Measurements from ENCODE around the gene MYOF.

The MYOF gene

DNA sequence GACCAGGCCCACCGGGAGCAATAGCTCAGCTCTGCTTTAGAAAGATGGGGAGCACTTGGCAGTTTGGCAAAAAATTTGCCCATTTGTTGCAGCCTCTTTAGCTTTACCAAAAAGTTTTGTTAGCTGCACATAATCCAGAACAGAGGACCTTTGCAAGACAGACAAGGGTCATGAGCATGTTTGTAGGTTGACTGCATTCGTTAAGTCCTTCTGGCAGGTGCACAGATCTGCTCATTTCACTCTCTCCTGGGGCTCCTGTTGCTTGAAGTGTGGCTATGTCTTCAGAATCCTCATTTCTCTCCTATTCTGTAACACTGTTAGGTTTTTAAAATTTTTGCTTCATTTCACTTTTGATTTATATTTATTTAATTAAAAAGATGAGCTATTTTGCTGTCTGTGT lies 96.8 kb downstream of the MYOF start:
- no peak for TF ChIP-seq GATA3 (IDR thresholded peaks at IDR 0.05; ENCODE audit: low read depth, low read length)
- TF ChIP-seq GATA2 (IDR thresholded peaks at IDR 0.05; ENCODE audit: low read depth, low read length) = no peak

DNA sequence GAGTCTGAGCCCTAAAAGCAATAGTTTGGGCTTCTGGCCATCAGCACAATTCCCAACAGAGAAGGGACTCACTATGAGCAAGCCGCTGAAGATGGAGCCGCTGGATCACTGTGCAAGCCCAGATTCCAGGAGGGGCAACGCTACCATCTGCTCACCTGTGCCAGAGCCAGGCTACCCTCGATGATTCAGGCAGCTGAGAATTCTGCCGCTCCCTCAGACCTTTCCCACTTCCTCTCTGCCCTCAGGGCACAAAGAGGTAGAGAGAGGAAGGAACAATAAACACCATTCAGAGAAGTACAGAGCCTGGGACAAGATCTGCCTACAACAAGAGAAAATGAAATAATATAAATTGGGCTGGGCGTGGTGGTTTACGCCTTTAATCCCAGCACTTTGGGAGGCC lies 98.1 kb downstream of the MYOF start:
- TF ChIP-seq GATA2 (IDR thresholded peaks at IDR 0.05; ENCODE audit: low read depth, low read length) (no peak), GATA3 (IDR thresholded peaks at IDR 0.05; ENCODE audit: low read depth, low read length) (no peak)

DNA sequence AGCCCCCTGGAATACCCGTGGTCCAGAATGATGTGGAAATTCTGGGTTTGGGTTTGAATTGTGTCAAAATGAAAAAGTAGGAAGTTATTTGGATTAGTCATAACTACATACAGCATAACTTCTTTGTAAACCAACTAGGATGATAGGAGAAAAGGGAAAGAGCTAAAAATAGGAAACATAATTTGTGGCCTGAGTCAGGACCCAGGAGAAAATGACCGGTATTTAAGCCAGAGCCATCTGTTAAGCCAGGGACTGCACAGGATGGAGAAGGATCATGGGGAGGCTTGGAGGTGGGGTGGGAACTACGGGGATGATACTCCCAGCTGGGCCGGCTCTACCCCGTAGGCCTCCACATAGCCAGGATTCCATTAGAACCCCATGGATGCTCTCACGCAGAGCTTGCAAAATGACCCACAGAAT lies 98.6 kb downstream of the MYOF start:
- TF ChIP-seq GATA3 (IDR thresholded peaks at IDR 0.05; ENCODE audit: low read depth, low read length) (no peak), GATA2 (IDR thresholded peaks at IDR 0.05; ENCODE audit: low read depth, low read length) (no peak)

DNA sequence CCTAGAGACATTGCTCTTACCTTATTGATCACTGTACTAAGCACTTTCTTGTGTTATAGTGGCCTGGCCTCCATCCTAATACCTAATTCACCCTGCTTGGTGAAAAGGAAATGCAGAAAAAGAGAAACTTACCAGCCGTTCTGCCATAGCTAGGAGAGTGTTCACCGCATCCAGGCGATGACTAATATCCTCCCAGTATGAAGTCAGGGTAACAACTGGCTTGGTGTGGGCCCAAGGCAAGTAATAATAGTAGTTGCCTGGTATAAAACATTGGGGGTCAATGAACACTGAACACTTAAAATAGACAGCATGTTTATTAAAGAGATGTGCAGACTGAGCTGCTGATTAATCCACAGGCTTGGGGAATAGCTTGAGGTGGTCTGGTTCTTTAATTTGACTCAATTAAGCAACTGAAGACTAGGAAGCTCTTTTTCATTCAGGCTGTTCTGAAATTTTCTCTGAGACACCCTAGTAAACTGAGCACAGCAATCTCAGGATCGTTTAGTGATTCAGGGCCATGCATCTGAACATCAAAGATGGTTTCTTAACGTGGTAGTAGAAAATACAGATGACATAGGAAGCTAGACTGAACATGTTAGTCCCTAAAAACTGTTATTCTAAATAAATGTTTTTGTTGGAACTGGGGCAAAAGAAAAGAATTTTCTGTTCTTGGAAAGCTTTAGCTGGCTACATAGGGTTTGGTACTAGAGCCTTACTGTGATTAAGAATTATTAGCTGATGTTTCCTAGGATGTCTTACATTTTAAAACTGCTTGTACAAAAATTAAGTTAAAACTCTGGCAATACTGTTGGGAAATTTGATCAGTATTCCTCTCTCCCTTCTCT lies 102.2 kb downstream of the MYOF start:
- TF ChIP-seq GATA2 (IDR thresholded peaks at IDR 0.05; ENCODE audit: low read depth, low read length) (no peak), GATA3 (IDR thresholded peaks at IDR 0.05; ENCODE audit: low read depth, low read length) (no peak)

DNA sequence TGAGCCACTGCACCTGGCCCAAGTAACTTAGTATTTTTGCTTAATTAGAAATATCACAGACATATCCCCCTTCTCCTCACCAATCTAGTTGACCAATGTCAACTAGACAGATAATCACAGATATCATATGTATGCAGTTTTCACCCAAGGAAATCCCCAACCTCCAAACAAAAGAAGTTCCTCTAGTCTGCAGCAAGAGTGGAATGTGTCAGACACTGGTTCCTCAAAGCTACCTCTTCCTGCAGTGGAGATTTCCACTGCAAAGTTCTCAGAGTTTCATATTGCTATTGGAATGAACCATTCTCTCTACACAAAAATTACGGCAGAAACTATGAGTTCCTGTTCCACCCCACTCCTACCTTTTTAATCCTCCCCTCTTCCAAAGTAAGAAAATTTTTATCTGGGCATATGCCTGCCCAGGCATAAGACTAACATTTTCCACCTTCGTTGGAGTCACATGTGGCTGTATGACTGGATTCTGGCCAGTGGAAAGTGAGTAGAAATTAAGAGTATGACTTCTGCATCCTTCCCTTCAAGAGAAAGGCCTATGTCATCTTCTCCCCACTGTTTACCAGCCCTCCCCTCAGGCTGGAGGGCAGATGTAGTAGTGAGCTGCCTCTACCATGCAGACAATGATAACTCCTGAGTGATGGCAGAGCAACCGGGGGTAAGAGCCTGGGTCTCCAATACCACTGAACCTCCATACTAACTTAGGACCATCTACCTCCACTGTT lies 103.0 kb downstream of the MYOF start:
- TF ChIP-seq GATA3 (IDR thresholded peaks at IDR 0.05; ENCODE audit: low read depth, low read length) (no peak), GATA2 (IDR thresholded peaks at IDR 0.05; ENCODE audit: low read depth, low read length) (no peak)

DNA sequence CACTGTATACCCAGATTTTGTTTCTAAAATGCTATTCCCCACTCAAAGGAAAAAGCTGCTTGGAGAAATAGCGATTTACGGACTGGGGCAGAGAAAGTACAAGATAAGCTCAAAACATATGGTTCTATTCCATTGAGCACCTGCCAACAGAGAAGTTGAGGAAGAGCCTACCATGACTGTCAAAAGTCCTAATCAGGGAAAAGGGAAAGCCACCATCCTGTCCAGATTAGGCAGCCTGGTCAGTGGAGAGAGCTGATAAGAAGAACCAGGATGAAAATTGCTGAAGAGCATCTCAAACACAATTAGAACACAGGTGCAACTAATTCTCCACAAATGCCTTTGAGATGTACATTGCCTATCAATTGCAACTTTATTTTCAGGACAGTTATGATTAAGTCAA lies 104.1 kb downstream of the MYOF start:
- TF ChIP-seq GATA2 (IDR thresholded peaks at IDR 0.05; ENCODE audit: low read depth, low read length) (no peak), GATA3 (IDR thresholded peaks at IDR 0.05; ENCODE audit: low read depth, low read length) (no peak)

DNA sequence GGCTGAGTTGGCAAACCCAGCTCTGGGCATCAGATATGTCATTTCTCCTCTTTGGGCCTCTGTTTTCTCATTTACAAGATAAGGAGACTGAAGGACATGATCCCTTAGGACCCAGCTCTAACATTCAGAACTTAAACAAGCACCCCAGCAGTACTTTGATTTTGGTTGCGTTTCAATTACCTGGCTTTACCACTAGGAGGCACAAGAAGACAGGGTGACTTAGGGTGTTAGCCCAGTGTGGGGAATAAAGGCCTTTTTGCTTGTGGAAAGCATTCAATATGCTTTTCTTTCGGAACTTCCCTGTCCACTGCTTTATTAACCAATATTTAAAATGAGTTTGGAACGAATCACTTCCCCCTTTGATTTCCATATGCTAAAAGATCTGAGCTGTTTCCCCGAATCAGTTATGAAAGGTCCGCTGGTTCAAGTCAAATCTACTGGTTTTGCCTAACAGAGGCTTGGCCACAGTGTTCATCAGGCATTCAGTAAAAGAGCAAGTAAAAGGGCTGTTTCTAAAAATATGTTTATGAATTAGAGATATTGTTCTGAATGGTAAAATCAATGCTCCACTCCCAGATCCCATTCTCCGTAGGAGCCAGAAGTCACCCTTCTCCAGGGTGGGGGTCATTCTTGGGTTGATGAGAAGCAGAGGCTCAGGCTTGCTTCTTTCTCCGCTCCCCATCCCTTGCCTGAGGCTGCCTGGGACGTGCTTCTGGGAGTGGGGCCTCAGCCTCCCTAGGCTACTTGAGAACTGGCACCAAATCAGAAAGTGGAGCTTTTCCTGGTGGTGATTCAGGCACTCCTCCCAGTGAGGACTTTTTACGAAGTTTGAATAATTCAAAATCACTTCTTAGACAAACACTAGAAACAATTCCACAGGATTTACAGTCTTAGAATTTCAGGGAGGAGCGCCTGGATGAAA lies 105.5 kb downstream of the MYOF start:
- TF ChIP-seq GATA3 (IDR thresholded peaks at IDR 0.05; ENCODE audit: low read depth, low read length) (no peak), GATA2 (IDR thresholded peaks at IDR 0.05; ENCODE audit: low read depth, low read length) (no peak)

DNA sequence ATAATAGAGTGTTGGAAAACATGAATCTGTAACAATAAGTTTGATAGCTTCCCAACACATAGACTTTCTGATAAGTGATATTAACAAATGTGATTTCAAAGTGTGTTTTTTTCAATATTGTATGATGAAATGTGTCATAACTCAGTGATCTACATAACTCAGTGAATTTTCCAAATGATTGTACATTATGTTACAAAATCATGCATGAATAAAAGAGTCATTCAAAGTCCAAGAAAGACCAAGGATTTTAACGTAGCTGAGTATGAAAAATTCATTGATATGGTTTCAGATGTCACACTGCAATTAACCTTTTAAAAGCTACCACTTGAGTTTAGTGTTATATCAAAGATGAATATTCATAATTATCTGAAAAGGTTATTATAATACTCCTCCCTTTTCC lies 111.2 kb downstream of the MYOF start:
- TF ChIP-seq GATA3 (IDR thresholded peaks at IDR 0.05; ENCODE audit: low read depth, low read length) (no peak), GATA2 (IDR thresholded peaks at IDR 0.05; ENCODE audit: low read depth, low read length) (no peak)

DNA sequence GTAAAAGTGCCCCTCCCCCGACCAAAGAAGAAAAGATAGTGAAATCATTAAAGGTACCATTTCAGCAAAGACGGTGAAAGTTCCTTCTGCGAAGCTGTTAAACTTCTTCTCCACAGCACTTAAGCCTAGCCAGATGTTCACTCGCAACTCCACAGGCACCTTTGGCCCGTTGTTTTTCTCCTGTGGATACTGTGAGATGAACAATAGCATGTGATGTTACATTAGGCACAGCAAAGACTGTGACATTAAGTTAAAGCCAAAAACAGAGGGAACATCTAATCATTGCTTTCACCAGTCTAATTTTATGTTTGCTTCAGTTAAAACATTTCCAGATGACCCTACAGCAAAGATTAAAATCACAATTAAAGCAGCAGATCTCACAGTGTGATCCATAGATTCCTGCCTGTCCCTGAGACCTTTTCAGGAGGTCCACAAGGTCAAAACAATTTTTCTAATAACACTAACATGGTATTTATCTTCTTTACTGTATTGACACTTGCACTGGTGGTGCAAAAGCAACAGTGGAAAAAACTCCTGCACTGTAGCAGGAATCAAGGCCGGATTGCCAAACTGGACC lies 112.5 kb downstream of the MYOF start:
- TF ChIP-seq GATA2 (IDR thresholded peaks at IDR 0.05; ENCODE audit: low read depth, low read length) (peak; percentile 61), GATA3 (IDR thresholded peaks at IDR 0.05; ENCODE audit: low read depth, low read length) (peak; percentile 57; the same call in 1 of the 2 replicates)

DNA sequence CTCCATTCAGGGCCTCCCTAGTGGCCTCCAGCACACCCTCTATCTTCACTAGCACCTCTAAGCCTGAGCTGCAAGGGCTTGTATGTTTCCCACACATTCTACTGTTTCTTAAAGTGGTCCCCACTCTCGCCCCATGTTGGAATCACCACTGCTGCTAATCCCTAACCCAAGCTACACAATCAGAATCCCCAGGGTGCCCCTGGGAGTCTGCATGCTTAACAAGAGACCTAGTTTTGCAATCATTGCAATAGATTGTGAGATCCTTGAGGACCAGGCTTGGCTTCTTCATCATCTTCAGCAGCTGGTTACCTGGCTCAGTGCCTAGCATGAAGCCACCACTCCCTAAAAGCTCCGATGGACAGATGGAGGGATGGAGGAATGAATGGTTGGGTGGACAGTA lies 113.9 kb downstream of the MYOF start:
- TF ChIP-seq GATA3 (IDR thresholded peaks at IDR 0.05; ENCODE audit: low read depth, low read length) (no peak), GATA2 (IDR thresholded peaks at IDR 0.05; ENCODE audit: low read depth, low read length) (no peak)

DNA sequence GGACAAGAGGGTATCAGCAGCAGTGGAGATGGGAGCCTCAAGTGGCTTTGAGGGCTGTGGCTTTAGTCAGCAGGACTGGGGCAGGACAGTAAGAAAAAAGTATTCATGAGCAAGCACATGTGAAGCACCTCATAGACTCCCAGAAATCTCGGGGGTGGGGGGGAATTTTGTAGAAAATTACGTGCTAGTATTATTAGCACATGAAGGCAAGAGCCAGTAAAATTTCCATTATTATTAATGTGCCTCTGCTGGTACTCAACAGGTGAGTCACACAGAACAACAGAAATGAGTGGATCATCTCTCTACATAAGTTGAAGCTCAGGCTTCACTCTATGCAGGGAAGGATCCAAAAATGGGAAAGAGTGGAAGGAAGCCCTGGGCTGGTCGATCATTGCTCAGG lies 114.5 kb downstream of the MYOF start:
- TF ChIP-seq GATA3 (IDR thresholded peaks at IDR 0.05; ENCODE audit: low read depth, low read length) (no peak), GATA2 (IDR thresholded peaks at IDR 0.05; ENCODE audit: low read depth, low read length) (no peak)

DNA sequence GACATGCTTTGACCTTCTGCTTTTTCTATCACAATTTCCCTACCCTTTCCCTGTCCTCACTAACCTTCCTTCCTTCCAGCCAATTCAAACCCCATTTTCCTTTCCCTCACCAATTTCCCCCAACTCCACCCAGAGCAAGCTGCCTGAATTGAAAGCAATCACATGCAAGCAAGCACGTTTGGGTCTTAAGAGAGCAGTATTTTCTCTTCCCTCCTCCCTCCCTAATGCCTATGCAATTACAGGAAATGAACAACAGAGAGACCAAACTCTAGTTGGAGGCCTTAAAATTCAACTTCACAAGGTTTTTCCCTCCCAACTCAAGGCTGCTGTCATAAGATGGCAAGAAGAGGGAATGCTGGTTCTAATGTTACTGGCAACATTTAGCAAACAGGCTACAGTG lies 117.2 kb downstream of the MYOF start:
- TF ChIP-seq GATA2 (IDR thresholded peaks at IDR 0.05; ENCODE audit: low read depth, low read length) (no peak), GATA3 (IDR thresholded peaks at IDR 0.05; ENCODE audit: low read depth, low read length) (no peak)

DNA sequence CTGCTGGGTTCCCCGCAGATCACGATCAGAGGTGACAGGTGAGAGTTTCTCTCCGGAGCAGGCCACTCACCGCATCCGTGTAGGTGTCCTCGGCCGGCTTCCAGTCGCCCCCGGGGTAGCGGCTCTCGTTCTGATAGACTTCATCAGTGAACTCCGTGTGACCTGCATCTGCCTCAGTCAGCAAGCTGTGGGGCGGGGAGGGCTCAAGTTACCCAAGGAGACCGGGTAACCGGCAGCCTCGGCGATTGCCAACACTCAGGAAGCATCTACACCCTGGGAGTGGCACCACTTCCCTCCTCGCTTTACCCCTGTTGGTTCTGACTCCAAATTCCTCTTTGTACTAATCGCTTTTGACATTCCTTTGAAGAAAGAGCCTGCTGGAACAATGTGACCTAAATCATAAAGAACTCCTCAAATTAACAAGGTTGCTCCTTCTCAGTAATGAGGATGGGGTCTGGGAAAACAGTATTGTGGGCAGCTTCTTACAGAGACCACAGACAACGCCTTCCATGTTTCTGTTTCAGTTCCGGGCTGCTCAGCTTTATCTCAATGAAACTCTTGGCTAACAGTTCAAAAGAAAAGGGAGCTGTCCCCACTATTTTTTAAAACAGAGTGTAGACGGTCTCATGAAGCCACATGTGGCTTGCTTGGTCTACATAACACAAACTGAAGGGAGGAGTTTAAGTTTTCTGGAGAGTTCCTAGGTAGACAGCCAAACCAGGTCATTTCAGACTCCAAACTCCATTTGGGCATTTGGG lies 118.1 kb downstream of the MYOF start:
- TF ChIP-seq GATA3 (IDR thresholded peaks at IDR 0.05; ENCODE audit: low read depth, low read length) (no peak), GATA2 (IDR thresholded peaks at IDR 0.05; ENCODE audit: low read depth, low read length) (no peak)
